NCI-H345 (cell line): ENCODE measurements around the gene LDLRAP1.
"Not testable (repeated sequence)": the region's sequence is repeated elsewhere in the genome, so short reads cannot be mapped to it uniquely, and the experiment has no call there.

Source experiments
- DNase-seq: peaks from one replicate; lab custom pipeline; 2025; lab: John Stamatoyannopoulos, UW

Gene LDLRAP1, protein sequence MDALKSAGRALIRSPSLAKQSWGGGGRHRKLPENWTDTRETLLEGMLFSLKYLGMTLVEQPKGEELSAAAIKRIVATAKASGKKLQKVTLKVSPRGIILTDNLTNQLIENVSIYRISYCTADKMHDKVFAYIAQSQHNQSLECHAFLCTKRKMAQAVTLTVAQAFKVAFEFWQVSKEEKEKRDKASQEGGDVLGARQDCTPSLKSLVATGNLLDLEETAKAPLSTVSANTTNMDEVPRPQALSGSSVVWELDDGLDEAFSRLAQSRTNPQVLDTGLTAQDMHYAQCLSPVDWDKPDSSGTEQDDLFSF

DNA sequence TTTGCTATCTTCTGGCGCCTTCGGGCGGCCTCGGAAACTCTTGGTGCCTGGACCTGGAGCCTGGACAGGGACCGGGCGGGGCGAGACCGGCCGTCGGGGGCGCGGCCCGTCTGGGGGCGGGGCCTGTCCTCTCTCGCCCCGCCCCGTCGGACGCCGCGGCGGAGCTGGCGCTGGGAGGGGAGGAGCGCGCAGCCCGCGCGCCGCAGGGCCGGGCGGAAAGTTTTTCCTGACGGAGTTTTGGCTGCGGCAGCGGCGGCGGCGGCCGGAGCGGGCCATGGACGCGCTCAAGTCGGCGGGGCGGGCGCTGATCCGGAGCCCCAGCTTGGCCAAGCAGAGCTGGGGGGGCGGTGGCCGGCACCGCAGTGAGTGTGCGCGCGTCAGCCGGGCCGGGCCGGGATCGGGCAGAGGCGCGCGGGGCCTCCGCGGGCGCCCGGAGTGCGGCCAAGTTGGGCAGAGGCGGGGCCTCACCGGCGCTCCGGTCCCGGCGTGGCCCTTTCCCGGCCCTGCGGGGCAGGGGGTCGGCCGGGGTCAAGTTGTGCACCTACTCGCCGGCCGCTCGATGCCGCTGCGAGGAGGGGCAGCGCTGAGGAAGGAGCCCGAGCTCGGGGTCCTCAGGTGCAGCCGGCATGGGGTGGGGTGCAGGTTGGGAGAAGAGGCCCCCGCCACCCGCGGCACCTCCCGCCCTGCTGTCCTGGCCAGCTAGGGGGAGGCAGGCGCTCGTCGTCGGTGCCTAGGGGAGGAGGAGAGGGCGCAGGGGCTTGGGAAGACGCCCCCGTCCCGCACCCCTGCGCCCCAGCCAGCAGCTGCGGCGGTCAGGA is at the start of gene LDLRAP1:
Gene LDLRAP1, plus strand, starts transcription at position 182 of the 818 bp plus-strand sequence. Its CDS starts 93 bp downstream, at position 275.
- DNase-seq = peak; percentile 57

DNA sequence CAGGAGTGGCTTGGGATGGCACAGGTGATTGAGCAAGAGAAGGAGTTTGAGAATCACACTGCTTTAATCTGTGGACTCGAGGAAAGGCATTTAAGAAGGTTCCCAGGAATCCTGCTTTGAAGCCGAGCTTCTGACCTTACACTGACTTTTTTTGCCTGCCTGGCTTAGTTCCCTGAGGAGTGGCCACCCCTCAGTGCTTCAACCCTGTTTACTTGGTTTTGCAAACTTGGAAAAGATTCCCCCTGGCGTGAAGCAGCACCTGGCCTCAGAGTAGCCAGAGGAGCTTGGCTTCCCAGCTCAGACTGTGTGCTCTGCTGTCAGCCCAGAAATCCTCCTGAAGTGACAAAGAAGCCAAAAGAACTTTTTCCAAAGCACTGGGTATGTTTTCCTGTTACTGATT is 48.5 kb upstream of the LDLRAP1 start:
- DNase-seq = no peak

DNA sequence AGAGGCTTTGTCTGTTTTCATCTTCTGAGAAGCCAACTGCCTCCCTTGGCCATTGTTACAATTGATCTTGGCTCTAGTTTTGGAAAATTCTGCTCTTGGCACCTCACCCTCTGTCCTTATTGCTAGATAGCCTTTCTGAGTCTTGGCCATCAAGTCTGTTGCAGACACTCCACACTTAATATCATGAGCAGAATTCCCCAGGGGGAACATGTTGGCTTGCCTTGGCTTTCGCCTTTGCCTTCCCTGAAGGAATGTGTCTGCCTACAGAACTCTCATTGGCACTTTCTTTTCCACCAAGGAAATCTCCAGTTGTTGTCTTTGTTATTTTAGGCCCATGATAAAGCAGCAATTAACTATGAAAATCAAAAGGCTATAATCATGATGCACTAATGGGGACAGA is 42.7 kb upstream of the LDLRAP1 start:
- DNase-seq = no peak

DNA sequence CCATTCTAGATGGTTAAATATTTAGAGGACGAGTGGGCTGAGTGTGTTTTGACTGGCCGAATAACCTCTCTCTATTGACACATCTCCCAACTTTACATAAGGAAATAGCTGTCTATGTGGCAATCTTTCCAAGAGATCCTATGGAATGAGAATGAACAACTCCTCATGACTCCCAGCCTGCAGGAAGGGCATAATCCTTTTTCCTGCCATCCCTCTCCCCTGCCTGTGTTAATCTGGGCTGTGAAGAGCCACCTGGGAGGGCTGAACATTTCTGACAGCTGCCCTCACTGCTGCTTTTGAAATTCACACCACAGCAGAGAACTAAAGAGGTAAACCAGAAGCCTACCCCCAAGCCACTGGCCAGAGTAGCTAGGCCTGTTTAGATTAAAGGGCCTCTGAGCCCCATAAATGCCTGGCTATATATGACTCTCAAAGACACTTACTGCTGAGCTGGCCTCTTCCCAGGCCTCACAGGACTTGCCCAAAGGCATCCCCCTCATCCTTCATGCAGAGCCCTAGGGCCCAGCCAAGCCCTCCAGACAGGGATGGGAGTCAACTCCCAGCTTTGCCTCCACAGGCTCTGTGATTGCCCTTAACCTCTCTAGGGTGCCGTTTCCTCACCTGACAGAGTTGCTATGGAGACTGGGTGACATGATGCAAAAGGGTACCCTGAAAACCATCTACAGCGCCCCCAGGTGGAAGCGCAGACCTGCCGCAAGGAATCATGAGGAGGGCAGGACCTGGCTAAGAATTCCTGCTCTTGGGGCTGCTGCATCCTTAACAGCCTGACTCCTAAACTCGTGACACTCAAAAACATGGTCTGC is 42.0 kb upstream of the LDLRAP1 start:
- DNase-seq = no peak

DNA sequence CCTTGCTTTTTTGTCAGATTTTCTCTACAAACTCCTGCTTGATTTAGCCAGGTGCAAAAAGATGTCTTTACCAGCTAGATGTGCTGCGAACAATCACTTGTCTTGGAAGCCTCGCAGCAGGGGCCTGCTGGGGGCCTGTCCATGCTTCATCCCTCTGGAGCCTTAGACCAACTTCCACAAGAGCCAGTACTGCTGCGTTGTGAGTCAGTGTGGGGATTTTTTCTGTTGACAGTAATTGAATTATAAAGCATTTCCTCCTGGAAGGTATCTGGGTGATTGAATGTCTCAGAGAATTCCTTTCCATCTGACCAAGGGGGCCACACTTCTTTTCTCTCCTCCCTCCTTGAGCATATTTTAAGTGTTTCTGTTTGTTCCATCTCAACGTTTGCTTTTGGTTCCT is 40.4 kb upstream of the LDLRAP1 start:
- no peak for DNase-seq

DNA sequence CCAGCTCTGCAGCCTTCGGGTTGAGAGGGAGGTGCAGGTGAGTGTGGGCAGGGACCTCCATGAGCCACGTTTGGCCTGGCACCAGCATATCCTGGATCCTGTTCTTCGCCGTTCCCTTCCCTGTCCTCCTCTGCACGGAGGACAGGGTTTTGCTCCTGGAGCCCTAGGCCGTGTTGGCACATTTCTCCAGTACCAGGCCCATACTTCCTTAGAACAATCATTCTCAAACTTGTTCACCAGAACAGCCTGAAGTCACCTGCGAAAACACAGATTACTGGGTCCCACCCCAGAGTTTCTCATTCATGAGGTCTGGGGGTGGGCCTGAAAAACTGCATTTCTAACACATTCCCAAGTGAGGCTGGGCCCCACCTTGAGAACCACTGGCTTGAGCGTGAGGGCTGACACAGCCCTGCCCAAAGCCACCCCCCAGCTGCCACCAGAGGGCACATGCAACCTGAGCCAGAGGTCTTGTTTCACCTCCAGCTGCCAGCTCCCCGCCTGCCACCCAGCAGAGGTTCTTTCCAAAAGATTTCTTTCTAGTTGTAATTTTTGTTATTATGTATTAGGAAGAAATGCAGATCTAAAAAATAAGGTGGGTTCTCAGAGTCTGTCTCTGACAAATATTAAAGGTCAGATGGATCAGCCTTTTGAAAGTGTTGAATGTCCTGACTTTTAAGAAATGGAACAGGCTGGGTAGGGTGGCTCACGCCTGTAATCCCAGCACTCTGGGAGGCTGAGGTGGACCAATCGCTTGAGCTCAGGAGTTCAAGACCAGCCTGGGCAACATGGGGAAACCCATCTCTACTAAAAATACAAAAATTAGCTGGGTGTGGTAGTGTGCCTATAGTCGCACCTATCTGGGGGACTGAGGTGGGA is 39.6 kb upstream of the LDLRAP1 start:
- peak; percentile 40 for DNase-seq

DNA sequence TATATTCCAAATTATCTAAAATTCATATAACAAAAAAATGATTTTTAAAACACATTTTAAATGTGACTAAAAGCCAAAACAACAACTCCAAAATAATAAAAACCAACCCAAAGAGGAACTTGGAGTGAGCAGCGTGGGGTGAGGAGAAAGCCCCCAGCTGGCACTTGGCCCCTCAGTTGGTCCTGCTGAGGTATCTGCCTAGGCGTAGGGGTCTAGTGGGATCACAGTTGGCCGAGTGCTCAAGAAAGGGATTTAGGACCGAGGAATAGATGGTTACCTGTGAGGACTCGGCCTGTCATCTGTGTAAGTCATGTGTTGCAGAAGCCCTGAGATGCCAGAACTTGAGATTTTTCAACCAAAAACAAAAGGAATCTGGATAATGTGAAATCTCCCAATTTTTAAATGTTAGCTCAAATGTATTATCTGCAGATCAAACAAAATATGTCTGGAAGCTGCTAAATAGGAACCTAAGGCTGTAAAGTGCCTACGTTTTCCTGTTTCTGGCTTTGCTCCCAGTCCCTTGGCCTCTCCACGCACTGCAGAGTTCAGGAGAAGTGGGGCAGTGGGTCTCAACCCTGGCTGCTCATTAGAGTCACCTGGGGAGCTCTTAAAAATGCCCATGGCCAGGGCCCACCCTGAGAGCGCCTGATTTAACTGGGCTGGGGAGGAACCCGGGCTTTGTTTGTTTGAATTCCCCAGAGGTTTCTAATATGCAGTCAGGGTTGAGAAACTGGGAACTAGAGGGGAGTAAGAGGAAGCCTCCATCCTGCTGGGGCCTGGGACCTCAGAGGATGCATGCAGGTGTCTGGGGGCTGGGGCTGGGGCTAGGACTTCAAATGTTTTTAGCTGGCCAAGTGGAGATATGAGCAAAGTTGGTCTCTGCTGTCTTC is 38.5 kb upstream of the LDLRAP1 start:
- DNase-seq = no peak

DNA sequence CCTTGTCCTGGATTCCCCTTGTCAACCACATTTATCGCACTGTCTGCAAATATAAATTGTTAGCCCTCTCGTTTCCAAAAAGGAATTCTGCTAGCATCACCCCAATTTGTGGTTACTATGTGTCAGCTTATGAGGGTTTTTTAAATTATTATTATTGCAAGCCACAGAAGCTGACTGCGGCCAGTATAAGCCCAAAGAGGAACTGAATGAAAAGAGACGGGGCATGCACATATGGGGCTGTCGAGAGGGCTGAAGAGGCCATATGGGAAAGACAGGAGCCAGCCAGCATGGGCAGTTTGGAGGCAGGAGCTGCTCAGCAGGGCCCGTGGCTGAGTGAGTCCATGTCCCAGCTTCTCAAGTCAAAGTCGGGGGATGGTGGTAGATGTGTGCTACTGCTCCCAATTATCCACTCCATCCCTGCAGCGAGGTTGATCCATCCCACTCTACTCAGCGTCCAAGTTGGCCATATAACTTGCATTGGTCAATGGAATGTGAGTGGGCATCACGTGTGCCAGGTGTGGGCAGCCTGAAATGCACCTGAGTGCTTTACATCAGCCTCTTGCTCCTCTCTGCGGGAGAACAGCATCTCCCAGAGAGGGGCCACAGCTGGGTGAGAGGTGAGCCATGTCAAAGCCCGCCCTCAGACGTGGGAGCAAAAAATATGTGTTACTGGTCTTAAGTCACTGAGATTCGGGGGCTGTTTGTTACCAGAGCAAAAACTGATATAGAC is 37.6 kb upstream of the LDLRAP1 start:
- DNase-seq = no peak

DNA sequence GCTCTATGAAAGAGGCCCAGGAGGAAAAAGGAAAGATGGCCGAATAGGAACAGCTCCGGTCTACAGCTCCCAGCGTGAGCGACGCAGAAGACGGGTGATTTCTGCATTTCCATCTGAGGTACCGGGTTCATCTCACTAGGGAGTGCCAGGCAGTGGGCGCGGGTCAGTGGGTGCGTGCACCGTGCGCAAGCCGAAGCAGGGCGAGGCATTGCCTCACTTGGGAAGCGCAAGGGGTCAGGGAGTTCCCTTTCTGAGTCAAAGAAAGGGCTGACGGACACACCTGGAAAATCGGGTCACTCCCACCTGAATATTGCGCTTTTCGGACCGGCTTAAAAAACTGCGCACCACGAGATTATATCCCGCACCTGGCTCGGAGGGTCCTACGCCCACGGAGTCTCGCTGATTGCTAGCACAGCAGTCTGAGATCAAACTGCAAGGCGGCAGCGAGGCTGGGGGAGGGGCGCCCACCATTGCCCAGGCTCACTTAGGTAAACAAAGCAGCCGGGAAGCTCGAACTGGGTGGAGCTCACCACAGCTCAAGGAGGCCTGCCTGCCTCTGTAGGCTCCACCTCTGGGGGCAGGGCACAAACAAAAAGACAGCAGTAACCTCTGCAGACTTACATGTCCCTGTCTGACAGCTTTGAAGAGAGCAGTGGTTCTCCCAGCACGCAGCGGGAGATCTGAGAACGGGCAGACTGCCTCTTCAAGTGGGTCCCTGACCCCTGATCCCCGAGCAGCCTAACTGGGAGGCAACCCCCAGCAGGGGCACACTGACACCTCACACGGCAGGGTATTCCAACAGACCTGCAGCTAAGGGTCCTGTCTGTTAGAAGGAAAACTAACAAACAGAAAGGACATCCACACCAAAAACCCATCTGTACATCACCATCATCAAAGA is 36.6 kb upstream of the LDLRAP1 start:
- not testable (repeated sequence) for DNase-seq

DNA sequence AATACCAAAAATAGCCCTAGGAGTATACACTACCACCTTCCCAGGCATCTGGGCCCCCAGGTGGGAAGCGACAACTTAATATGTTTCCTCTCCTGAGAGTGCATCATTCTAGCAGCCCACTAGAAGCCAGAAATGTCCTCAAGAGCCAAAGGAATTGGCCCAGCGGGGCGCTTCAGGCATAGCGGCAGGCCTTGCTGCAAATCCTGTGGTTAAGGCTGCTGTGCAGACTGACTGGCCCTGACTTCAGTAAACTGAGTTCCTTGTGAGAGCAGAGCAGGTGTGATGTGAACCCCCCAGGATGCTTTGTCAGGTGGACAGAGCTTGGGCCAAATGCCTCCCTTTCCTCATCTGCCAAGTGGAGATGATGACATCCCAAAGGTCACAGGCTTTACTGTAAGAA is 29.7 kb upstream of the LDLRAP1 start:
- DNase-seq = no peak

DNA sequence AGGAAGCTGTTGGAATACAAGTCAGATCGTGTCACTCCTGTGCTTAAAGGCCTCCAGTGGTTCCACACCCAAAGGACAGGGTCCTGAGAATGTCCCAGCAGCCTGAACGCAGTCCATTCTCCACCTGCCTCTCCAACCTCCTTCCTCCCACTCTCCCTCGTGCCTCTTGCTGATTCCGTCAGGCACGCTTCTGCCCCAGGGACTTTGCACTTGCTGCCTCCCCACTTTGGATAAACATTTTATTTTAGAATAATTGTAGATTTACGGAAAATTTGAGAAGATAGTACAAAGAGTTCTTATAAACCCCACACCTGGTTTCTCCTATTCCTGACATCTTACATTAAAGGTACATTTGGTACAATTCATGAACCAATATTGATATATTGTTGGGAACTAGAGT is 28.4 kb upstream of the LDLRAP1 start:
- no peak for DNase-seq

DNA sequence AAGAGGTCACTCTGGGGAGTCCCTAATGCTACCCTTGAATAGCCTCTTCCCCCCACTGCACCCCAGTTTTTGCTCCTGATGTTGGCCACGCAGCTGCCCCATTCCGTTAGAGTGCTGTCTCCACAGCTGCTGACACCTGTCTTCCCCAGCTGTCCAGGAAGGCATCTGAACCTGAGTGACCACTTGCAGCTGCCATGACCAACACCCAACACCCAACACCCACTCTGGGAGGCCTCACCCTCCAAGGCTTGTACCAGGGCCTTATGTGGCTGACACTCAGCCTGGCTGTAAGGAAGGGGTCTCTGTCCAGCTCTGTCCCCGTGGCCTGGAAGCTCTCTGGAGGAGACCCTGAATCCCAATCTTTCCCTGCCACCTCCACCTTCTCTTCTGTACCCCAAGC is 26.7 kb upstream of the LDLRAP1 start:
- no peak for DNase-seq

DNA sequence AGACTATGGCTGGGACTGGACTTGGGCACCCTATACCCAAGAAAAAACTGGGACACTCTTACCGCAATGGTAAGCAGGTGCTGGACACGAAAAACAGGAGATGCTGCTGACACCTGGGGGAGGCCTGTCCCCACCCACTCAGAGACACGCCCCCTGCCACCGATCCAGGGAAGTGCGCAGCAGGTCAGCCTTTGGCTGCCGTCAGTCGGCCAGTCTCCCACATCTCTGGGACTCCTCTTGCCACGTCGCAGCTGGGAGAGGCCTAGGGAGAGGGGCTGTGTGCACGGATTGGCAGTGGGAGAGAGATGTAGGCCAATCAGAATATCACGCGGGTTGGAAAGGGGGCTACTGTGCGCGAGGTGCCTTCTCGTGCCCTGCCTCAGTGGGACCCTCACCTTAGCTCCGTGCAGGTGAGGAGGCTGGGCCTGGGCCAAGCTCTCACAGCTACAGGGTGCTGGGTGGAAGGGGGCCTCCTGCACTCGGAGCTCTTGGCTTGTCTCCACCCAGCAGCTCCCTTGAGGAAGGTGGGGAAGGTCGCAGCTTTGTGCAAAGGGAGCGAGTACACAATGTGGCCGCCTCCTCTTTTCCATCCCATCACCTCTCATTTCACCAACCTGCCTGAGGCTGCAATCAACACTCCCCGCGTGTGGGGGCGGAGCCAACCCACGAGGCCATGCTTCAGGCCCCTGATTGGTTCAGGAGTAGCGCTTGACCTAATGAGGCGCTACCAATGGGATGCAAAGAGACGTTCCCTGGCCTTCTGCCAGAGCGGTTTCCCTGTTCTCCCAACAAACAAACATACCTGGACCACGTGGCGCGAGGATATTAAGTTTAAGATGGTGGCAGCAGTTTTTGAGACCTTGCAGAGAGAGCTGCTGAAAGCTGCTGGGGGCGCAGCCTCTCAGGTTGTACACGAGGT is 25.7 kb upstream of the LDLRAP1 start:
- DNase-seq = no peak

DNA sequence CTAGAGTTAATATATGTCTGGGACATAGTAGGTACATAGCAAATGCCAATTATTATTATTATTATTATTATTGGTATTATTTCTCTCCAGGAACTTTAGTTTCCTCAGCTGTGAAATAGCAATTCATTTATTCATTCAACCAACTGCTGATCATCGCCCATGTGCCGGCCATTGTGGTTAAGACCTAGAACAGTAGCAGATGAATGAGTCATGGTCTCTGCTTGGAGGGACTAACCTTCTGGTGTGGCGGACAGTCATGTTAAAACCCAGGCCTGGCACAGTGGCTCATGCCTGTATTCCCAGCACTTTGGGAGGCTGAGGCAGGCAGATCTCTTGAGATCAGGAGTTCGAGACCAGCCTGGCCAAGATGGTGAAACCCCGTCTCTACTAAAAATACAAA is 23.8 kb upstream of the LDLRAP1 start:
- DNase-seq = no peak

DNA sequence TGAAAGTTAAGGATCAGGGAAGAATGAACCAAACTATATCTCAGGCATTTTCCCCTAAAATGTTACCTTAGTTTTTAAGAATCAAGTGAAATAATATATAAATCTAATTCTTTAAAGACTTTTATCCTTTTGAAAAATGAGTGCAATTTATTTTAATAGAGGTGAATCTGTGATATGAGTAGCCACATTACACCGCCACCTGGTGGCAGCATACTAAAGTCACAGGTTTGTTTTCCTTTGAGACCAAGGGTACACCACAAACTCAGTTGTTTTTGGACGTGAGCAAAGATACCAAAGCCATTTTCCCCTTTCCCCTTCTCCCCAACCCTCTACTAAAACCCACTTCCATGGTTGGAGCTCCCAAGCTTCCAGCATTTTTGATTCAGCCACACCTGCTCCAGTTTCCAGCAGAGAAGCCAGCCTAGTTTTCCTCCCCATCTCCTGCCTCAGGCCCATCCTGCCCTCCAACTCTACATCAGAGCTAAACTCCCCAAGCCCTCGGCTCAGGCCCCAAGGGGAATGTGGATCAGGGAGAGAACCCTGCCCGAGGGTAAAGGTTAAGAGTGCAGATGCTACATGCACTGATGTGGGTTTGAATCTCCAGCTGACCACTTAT is 22.9 kb upstream of the LDLRAP1 start:
- DNase-seq = peak; percentile 35

DNA sequence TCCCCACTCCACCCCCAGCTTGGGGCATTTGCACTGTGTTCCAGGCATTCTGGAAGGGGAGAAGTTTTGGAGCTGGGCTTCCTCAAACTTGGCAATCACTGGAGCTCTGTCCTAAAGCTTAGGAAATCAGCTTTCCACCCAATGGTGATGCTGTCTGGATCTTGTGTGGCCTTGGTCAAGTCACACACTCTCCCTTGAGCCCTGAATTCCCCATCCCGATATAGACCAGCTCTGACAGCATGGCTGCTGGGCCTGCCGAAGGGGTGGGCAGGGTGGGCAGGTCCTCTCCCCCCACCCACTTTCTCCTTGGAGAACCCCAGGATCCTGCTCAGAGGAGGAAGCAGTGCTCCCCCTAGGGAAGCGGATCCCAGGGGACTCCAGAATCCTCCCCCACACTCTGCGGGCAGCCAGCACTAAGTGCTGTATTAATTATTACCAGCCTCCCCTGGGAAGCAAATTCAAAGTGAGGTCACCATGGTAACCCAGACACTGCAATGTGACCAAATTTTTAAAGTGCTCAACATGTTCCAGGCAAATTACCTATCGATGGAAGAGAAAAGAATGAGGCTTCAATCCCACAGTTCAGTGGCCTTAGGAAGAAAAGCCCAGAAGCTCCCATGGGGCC is 21.3 kb upstream of the LDLRAP1 start:
- DNase-seq = no peak

DNA sequence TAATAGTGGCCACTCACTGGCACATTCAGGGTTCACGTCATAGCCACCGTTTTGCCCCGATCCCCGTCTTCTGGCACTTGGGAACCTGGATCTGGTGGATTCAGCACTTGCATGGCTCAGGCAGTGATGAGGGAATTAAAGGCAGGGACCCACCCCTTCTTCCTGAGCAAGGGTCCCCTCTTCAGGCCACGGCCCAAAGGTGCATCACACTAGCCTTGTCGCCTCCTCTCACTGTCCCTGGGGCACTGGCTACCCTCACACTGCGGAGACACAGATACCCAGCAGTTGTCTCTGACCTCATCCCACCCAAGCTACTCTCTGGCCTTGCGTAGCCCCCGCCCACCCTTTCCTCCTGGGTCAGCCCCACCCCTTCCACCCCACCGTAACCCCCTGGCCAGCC is 19.9 kb upstream of the LDLRAP1 start:
- no peak for DNase-seq
